Measurements from ENCODE around the gene HECW1.

GRCh38 chr7:43085992-43086391 is 26.5 kb upstream of the HECW1 start:
- TF ChIP-seq CTCF (IDR thresholded peaks at IDR 0.05) (no peak), POLR2A (IDR thresholded peaks at IDR 0.05) (no peak)

Measured in breast epithelium (tissue), 3 donors.